H1 (cell line): Measurements from ENCODE around the gene NADK. TPM values are rescaled to one million over a fixed set of nuclear protein-coding genes. Genes with fewer than 3 reads are reported as not detected.
"Not testable (repeated sequence)": the region's sequence is repeated elsewhere in the genome, so short reads cannot be mapped to it uniquely, and the experiment has no call there.

Experiments used
- CTCF ChIA-PET: fragments of 300-600 bp; sonication (Branson Sonifier 250); formaldehyde crosslinking; loops from one replicate; lab custom pipeline; 2021; ENCODE audit not compliant: partially characterized antibody; lab: Charles Lee
- POLR2A ChIA-PET: fragments of 300-600 bp; sonication (Branson Sonifier 250); formaldehyde crosslinking; loops from one replicate; lab custom pipeline; 2021; ENCODE audit warnings: inconsistent platforms; ENCODE audit not compliant: partially characterized antibody; lab: Charles Lee
- DNase-seq, 2 experiments: peaks; one replicate each; pipeline versions ENCODE4 v3.0.0 to v3.0.0-alpha.2; 2010 to 2022; ENCODE audit warnings: low spot score in 2 of 2, low read depth in 1 of 2, mixed read lengths in 1 of 2
- FAIRE-seq: peaks from 2 replicates; lab custom pipeline; 2011; peaks lifted over from hg19 to GRCh38; lab: Jason Lieb, UNC
- H2AFZ ChIP-seq: 2 replicates; pipeline ENCODE4 v1.8.1; 2012; ENCODE audit warnings: low read length, inconsistent platforms
- H2AK5ac ChIP-seq: 2 replicates; pipeline ENCODE4 v1.6.1; 2013; ENCODE audit warnings: low read depth, low read length
- H2BK120ac ChIP-seq: replicated peaks from 2 replicates; pipeline ENCODE3; 2013; ENCODE audit warnings: low read depth, low read length, inconsistent platforms
- H2BK12ac ChIP-seq: 2 replicates; pipeline ENCODE4 v1.6.1; 2013; ENCODE audit warnings: low read depth, low read length
- H2BK15ac ChIP-seq: 2 replicates; pipeline ENCODE4 v1.6.1; 2013; ENCODE audit warnings: low read length
- H2BK20ac ChIP-seq: 2 replicates; pipeline ENCODE4 v1.6.1; 2013; ENCODE audit warnings: low read length
- H2BK5ac ChIP-seq: 2 replicates; pipeline ENCODE4 v1.6.1; 2013; ENCODE audit warnings: low read depth, low read length
- H3K14ac ChIP-seq: 2 replicates; pipeline ENCODE4 v1.6.1; 2013; ENCODE audit warnings: inconsistent platforms; ENCODE audit not compliant: insufficient read length
- H3K18ac ChIP-seq: 2 replicates; pipeline ENCODE4 v1.6.1; 2013; ENCODE audit warnings: low read length; ENCODE audit errors: extremely low read depth
- H3K23ac ChIP-seq: 2 replicates; pipeline ENCODE4 v1.6.1; 2013; ENCODE audit warnings: inconsistent platforms; ENCODE audit not compliant: insufficient read length
- H3K23me2 ChIP-seq: 2 replicates; pipeline ENCODE4 v1.6.1; 2013; ENCODE audit warnings: low read depth, low read length
- H3K27ac ChIP-seq: 2 replicates; pipeline ENCODE4 v1.6.1; 2011; ENCODE audit warnings: low read depth, low read length, inconsistent platforms
- H3K27me3 ChIP-seq, 4 experiments: replicated peaks in 1 of 4; 1 replicate in 1 of 4; 2 replicates in 3 of 4; pipeline versions ENCODE4 v1.6.1 to v1.8.1; 2011 to 2013; ENCODE audit warnings: low read length in 3 of 4, mild to moderate bottlenecking in 3 of 4, inconsistent platforms in 2 of 4, mixed read lengths in 2 of 4, moderate library complexity in 1 of 4; ENCODE audit not compliant: control insufficient read depth in 3 of 4, insufficient read depth in 3 of 4; ENCODE audit errors: extremely low read depth in 1 of 4
- H3K36me3 ChIP-seq, 4 experiments: 2 replicates each; pipeline versions ENCODE4 v1.6.1 to v1.8.1; 2011 to 2013; ENCODE audit warnings: mild to moderate bottlenecking in 4 of 4, low read length in 3 of 4, moderate library complexity in 2 of 4, control low read depth in 1 of 4, inconsistent platforms in 1 of 4; ENCODE audit not compliant: insufficient read depth in 4 of 4, control insufficient read depth in 2 of 4
- H3K4ac ChIP-seq: replicated peaks from 2 replicates; pipeline ENCODE3; 2013; ENCODE audit warnings: low read length, low read depth, mixed read lengths, inconsistent platforms; ENCODE audit not compliant: insufficient read length
- H3K4me1 ChIP-seq, 4 experiments: replicated peaks in 1 of 4; 1 replicate in 1 of 4; 2 replicates in 3 of 4; pipeline versions ENCODE4 v1.6.1 to v1.8.1; 2011 to 2013; ENCODE audit warnings: low read length in 3 of 4, inconsistent platforms in 2 of 4, mixed read lengths in 1 of 4; ENCODE audit not compliant: insufficient read depth in 4 of 4, control insufficient read depth in 3 of 4
- H3K4me2 ChIP-seq, 2 experiments: 2 replicates each; pipeline versions ENCODE4 v1.6.1 to v1.8.1; 2011 to 2013; ENCODE audit warnings: low read depth in 2 of 2, low read length in 2 of 2, control low read depth in 1 of 2, inconsistent platforms in 1 of 2, mild to moderate bottlenecking in 1 of 2; ENCODE audit not compliant: insufficient read depth in 1 of 2
- H3K4me3 ChIP-seq, 4 experiments: fragments of 200-600, 300-600 bp in 1 of 4; sonication (generic), shearing (Covaris generic), sonication (Bioruptor Twin) in 1 of 4; 2 replicates each; pipeline versions ENCODE4 v1.5.1 to v1.8.1; 2011 to 2016; ENCODE audit warnings: low read length in 4 of 4, low read depth in 3 of 4, control low read depth in 2 of 4, inconsistent platforms in 2 of 4, mild to moderate bottlenecking in 2 of 4, mixed read lengths in 1 of 4, moderate library complexity in 1 of 4; ENCODE audit not compliant: insufficient read depth in 2 of 4; ENCODE audit errors: extremely low read depth in 1 of 4
- H3K56ac ChIP-seq: replicated peaks from 2 replicates; pipeline ENCODE3; 2013; ENCODE audit warnings: low read depth, mild to moderate bottlenecking, mixed read lengths, low read length, inconsistent platforms; ENCODE audit not compliant: insufficient read length
- H3K79me1 ChIP-seq: 2 replicates; pipeline ENCODE4 v1.6.1; 2013; ENCODE audit warnings: low read depth, low read length, control low read depth
- H3K79me2 ChIP-seq, 2 experiments: 2 replicates each; pipeline versions ENCODE4 v1.6.1 to v1.8.1; 2012 to 2013; ENCODE audit warnings: low read length in 2 of 2, mild to moderate bottlenecking in 2 of 2, inconsistent platforms in 1 of 2; ENCODE audit not compliant: insufficient read depth in 2 of 2, control insufficient read depth in 1 of 2
- H3K9ac ChIP-seq, 4 experiments: replicated peaks in 1 of 4; 1 replicate in 1 of 4; 2 replicates in 3 of 4; pipeline versions ENCODE4 v1.6.1 to v1.8.1; 2011 to 2013; ENCODE audit warnings: low read depth in 3 of 4, low read length in 3 of 4, control low read depth in 2 of 4, mild to moderate bottlenecking in 2 of 4, moderate library complexity in 2 of 4, inconsistent platforms in 1 of 4; ENCODE audit errors: extremely low read depth in 1 of 4
- H3K9me3 ChIP-seq, 2 experiments: 2 replicates each; pipeline versions ENCODE4 v1.6.1 to v1.8.1; 2012 to 2013; ENCODE audit warnings: mild to moderate bottlenecking in 2 of 2, moderate library complexity in 2 of 2, control low read depth in 1 of 2, inconsistent platforms in 1 of 2, low read depth in 1 of 2, low read length in 1 of 2, mixed read lengths in 1 of 2; ENCODE audit not compliant: insufficient read depth in 2 of 2
- H4K20me1 ChIP-seq, 2 experiments: replicated peaks in 1 of 2; 2 replicates each; pipeline versions ENCODE3 to v1.8.1; 2011 to 2013; ENCODE audit warnings: inconsistent platforms in 2 of 2, low read length in 2 of 2, mild to moderate bottlenecking in 1 of 2; ENCODE audit not compliant: insufficient read depth in 2 of 2, control insufficient read depth in 1 of 2
- H4K5ac ChIP-seq: 2 replicates; pipeline ENCODE4 v1.6.1; 2013; ENCODE audit warnings: low read length, low read depth, mixed read lengths, inconsistent platforms; ENCODE audit not compliant: insufficient read length
- H4K8ac ChIP-seq: 2 replicates; pipeline ENCODE4 v1.8.0; 2013; ENCODE audit warnings: mild to moderate bottlenecking, moderate library complexity, low read length, inconsistent platforms; ENCODE audit not compliant: insufficient read depth; ENCODE audit errors: extremely low read depth
- H4K91ac ChIP-seq: replicated peaks from 2 replicates; pipeline ENCODE3; 2013; ENCODE audit warnings: low read length, mixed read lengths, inconsistent platforms; ENCODE audit not compliant: insufficient read length
- WGBS, 2 experiments: shearing (Covaris generic) in 1 of 2; methylation state at CpG; one replicate each; pipeline versions ENCODE4 v1.1.6 to v1.1.7; 2013 to 2015; ENCODE audit warnings: low lambda C conversion rate in 2 of 2, mixed read lengths in 2 of 2, inconsistent platforms in 1 of 2, low coverage in 1 of 2, missing lambda C conversion rate in 1 of 2; ENCODE audit not compliant: insufficient replicate concordance in 2 of 2, insufficient coverage in 1 of 2, insufficient read length in 1 of 2; ENCODE audit errors: extremely low coverage in 1 of 2, missing lambda C conversion rate in 1 of 2; 5-methylcytosine and 5-hydroxymethylcytosine counted together
- polyA plus RNA-seq, 7 experiments: library from polyadenylated mRNA; depleted of rRNA in 3 of 7; stranded (reverse) in 5 of 7; unstranded in 2 of 7; fragments of >200 nt in 5 of 7; fragments of 200-250 nt in 2 of 7; gene quantifications; 1 replicate in 5 of 7; 2 replicates in 1 of 7; 4 replicates in 1 of 7; pipeline versions ENCODE4 v1.2.1 to v1.2.3, GENCODE V29; 2011 to 2013; ENCODE audit warnings: missing spikeins in 2 of 7, mixed read lengths in 2 of 7
- total RNA-seq: library from RNA; stranded (reverse); fragmentation: NEBNext Ultra II Directional; extraction: Animal tissue kit (Norgen Biotek cat#: 25700); gene quantifications from 2 replicates; pipeline ENCODE4 v1.2.1, GENCODE V29; 2021

The NADK gene
- total and polyA plus RNA-seq, 2 of the 8 experiments (the other 6 are each of a cell fraction or from before 2014, with no cell fraction given) = 78.0 to 89.7 TPM

GRCh38 chr1:1742529-1742928, 35.7 kb downstream of the NADK start:
- H3K4me3 ChIP-seq, H3K79me1 ChIP-seq, H3K23me2 ChIP-seq, H4K20me1 ChIP-seq, H4K8ac ChIP-seq, H3K18ac ChIP-seq, H3K9me3 ChIP-seq, H2AK5ac ChIP-seq, H4K91ac ChIP-seq, H3K79me2 ChIP-seq, H2BK120ac ChIP-seq, H3K23ac ChIP-seq, H3K9ac ChIP-seq, POLR2A ChIA-PET, H2BK15ac ChIP-seq, H3K4me1 ChIP-seq, H2BK20ac ChIP-seq, H4K5ac ChIP-seq, H2AFZ ChIP-seq, H3K27me3 ChIP-seq, DNase-seq, H2BK12ac ChIP-seq, FAIRE-seq, H3K4me2 ChIP-seq, H3K36me3 ChIP-seq, H3K56ac ChIP-seq, H3K4ac ChIP-seq, H2BK5ac ChIP-seq, H3K27ac ChIP-seq, H3K14ac ChIP-seq: not testable (repeated sequence)
- 84% methylated on average over 11 of the region's 11 CpGs; no CpG with 5 or more reads in 1 of the 2 experiments for WGBS, 2 experiments
- CTCF ChIA-PET = interaction anchor here (0.6 kb wide), 1 partner anchor 602 kb away, joined by 3 read pairs; no protein-coding TSS in a partner anchor

GRCh38 chr1:1741013-1741412, 37.3 kb downstream of the NADK start:
- WGBS, 2 experiments = 85% methylated on average over 11 of the region's 12 CpGs; no CpG with 5 or more reads in 1 of the 2 experiments
- POLR2A ChIA-PET, H2BK12ac ChIP-seq, H4K8ac ChIP-seq, H3K27ac ChIP-seq, H3K4me1 ChIP-seq, H2BK15ac ChIP-seq, H2AFZ ChIP-seq, DNase-seq, H2AK5ac ChIP-seq, CTCF ChIA-PET, H3K79me2 ChIP-seq, H3K4me3 ChIP-seq, H3K23me2 ChIP-seq, H4K5ac ChIP-seq, H3K79me1 ChIP-seq, FAIRE-seq, H2BK20ac ChIP-seq, H3K56ac ChIP-seq, H3K4me2 ChIP-seq, H3K4ac ChIP-seq, H4K91ac ChIP-seq, H2BK5ac ChIP-seq, H3K23ac ChIP-seq, H3K36me3 ChIP-seq, H3K14ac ChIP-seq, H3K27me3 ChIP-seq, H3K9ac ChIP-seq, H3K18ac ChIP-seq, H3K9me3 ChIP-seq, H4K20me1 ChIP-seq, H2BK120ac ChIP-seq: not testable (repeated sequence)
